CD4-positive, alpha-beta T cell treated with Interleukin-6 at 100 ng/mL for 8 hours (primary cell): Measurements from ENCODE around the gene RAB27A.
"Not testable (repeated sequence)": the region's sequence is repeated elsewhere in the genome, so short reads cannot be mapped to it uniquely, and the experiment has no call there.

ENCODE experiments used
- DNase-seq: peaks from one replicate; pipeline ENCODE4 v3.0.0-alpha.2; 2020; ENCODE audit warnings: mixed read lengths, low spot score

Gene RAB27A

GRCh38 chr15:55281517-55282228 lies 7.9 kb downstream of the RAB27A start:
- no peak for DNase-seq

DNA sequence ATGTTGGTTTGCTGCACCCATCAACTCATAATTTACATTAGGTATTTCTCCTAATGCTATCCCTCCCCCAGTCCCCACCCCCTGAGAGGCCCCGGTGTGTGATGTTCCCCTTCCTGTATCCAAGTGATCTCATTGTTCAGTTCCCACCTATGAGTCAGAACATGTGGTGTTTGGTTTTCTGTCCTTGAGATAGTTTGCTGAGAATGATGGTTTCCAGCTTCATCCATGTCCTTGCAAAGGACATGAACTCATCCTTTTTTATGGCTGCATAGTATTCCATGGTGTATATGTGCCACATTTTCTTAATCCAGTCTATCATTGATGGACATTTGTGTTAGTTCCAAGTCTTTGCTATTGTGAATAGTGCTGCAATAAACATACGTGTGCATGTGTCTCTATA lies 9.0 kb downstream of the RAB27A start:
- DNase-seq: not testable (repeated sequence)

- peak; percentile 68 for DNase-seq
These were observed 9.8 kb downstream of the RAB27A start for GRCh38 chr15:55279746-55280351.

- no peak for DNase-seq
These were observed 10.4 kb downstream of the RAB27A start for GRCh38 chr15:55279100-55279745.

- no peak for DNase-seq
These were observed 11.9 kb downstream of the RAB27A start for GRCh38 chr15:55277715-55278114.

- DNase-seq: peak; percentile 59
These were observed 12.5 kb downstream of the RAB27A start for GRCh38 chr15:55277116-55277564.

DNA sequence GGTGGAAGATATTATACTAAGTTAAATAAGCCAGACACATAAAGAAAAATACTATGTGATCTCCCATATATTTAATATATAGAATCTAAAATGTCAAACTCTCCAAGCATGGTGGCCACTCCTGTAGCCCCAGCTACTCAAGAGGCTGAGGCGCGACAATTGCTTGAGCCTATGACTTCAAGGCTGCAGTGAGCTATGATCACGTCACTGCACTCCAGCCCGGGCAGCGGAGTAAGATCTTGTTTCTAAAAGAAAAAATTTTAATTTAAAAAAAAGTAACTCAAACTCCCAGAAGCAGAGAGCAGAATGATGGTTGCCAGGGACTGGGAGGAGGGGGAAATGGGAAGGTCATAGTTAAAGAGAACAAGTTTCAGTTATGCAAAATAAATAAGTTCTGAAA lies 13.3 kb downstream of the RAB27A start:
- DNase-seq: no peak

GRCh38 chr15:55270291-55270690 lies 19.3 kb downstream of the RAB27A start:
- DNase-seq: no peak

DNA sequence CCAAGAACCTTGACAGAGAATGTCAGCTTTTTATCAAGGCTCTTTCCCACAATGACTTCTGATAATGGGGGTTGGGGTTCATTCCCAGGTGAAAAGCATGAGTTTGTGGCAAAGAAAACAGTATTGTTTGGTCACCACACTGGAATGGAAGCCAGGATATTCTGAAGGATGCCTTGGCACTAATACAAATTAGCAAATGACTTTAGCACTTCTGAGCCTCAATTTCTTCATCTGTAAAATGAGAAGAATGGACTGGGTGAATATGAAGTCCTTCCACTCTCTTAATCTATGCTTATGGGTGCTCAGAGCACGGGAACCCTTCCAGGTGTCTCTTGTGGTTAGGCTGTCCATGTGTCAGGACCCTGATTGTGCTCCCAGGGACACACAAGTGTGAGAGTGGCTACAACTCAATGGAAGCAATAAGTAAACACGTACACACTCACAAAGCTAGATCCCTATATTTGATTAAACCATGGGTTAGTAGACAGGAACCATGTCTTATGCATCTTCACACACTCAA lies 21.4 kb downstream of the RAB27A start:
- no peak for DNase-seq

- peak; percentile 76 for DNase-seq
These were observed 22.0 kb downstream of the RAB27A start for GRCh38 chr15:55267401-55268175.

- no peak for DNase-seq
These were observed 23.1 kb downstream of the RAB27A start for GRCh38 chr15:55266547-55266946.

GRCh38 chr15:55260562-55261131 lies 29.0 kb downstream of the RAB27A start:
- no peak for DNase-seq

GRCh38 chr15:55257938-55258337 lies 31.7 kb downstream of the RAB27A start:
- no peak for DNase-seq

- DNase-seq: no peak
These were observed 32.5 kb downstream of the RAB27A start for GRCh38 chr15:55257012-55257670.

- DNase-seq: no peak
These were observed 33.2 kb downstream of the RAB27A start for GRCh38 chr15:55256281-55257011.

GRCh38 chr15:55255714-55256113 lies 33.9 kb downstream of the RAB27A start:
- peak; percentile 22 for DNase-seq

GRCh38 chr15:55254916-55255679 lies 34.5 kb downstream of the RAB27A start:
- DNase-seq: no peak

- DNase-seq: no peak
These were observed 36.0 kb downstream of the RAB27A start for GRCh38 chr15:55253580-55253979.

DNA sequence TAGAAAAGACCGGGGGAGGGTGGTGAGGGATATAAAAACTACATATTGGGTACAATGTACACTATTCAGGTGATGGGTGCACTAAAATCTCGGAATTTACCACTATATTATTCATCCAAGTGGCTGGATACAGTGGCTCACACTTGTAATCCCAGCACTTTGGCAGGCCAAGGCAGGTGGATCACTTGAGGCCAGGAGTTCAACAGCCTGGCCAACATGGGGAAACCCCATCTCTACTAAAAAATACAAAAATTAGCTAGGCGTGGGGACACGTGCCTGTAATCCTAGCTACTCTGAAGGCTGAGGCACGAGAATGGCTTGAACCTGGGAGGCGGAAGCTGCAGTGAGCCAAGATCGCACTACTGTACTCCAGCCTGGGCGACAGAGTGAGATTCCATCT lies 37.4 kb downstream of the RAB27A start:
- DNase-seq: not testable (repeated sequence)

- DNase-seq: peak; percentile 23
These were observed 38.7 kb downstream of the RAB27A start for GRCh38 chr15:55250941-55251340.
